WTC11 (cell line): ENCODE results near the gene C2orf80. TPM values are rescaled to one million over a fixed set of nuclear protein-coding genes. Genes with fewer than 3 reads are reported as not detected.

ENCODE experiments used
- ATAC-seq: fragments of 200-7000 bp; cut with Tn5 transposase; 2 replicates; pipeline ENCODE4 v1.10.0; 2021; ENCODE audit warnings: mild to moderate bottlenecking, moderate library complexity
- CTCF ChIA-PET: fragments of 300-600 bp; sonication (Branson Sonifier 250); formaldehyde crosslinking; loops from one replicate; lab custom pipeline; 2021; ENCODE audit warnings: antibody characterized with exemption; lab: Charles Lee
- POLR2A ChIA-PET: fragments of 350-600 bp; sonication (Branson Sonifier 250); formaldehyde crosslinking; loops from one replicate; lab custom pipeline; 2021; ENCODE audit warnings: antibody characterized with exemption; lab: Charles Lee
- DNase-seq: peaks from one replicate; pipeline ENCODE4 v3.0.0; 2021; ENCODE audit warnings: low spot score
- H3K27ac Mint-ChIP-seq: 2 replicates; pipeline ENCODE4 v1.8.0; 2021; ENCODE audit warnings: mixed read lengths
- H3K27me3 Mint-ChIP-seq: 2 replicates; pipeline ENCODE4 v1.8.0; 2021; ENCODE audit warnings: low read depth, mild to moderate bottlenecking, moderate library complexity, mixed read lengths
- H3K36me3 Mint-ChIP-seq: 2 replicates; pipeline ENCODE4 v1.8.0; 2021; ENCODE audit warnings: mixed read lengths
- H3K4me1 Mint-ChIP-seq: 2 replicates; pipeline ENCODE4 v1.8.0; 2022; ENCODE audit warnings: mixed read lengths
- H3K4me3 Mint-ChIP-seq: 2 replicates; pipeline ENCODE4 v1.8.0; 2021; ENCODE audit warnings: mild to moderate bottlenecking, moderate library complexity, mixed read lengths
- H3K9me3 Mint-ChIP-seq: 2 replicates; pipeline ENCODE4 v1.8.0; 2021; ENCODE audit warnings: mixed read lengths
- ELF4 ChIP-seq: sonication (generic); formaldehyde crosslinking; IDR thresholded peaks from 2 replicates; pipeline ENCODE4 v1.8.1; 2022; ENCODE audit warnings: low read depth, mild to moderate bottlenecking, moderate library complexity, missing genetic modification reagents
- GRHL2 ChIP-seq: fragments of 250-450 bp; sonication (Bioruptor Pico); IDR thresholded peaks from 2 replicates; pipeline ENCODE4 v1.8.0; 2022; ENCODE audit warnings: mild to moderate bottlenecking, moderate library complexity; ENCODE audit not compliant: insufficient replicate concordance, severe bottlenecking
- IRF2 ChIP-seq: sonication (generic); formaldehyde crosslinking; IDR thresholded peaks from 2 replicates; pipeline ENCODE4 v1.8.0; 2022; ENCODE audit warnings: low read depth, missing genetic modification reagents, borderline replicate concordance
- JUN ChIP-seq: sonication (generic); formaldehyde crosslinking; IDR thresholded peaks from 2 replicates; pipeline ENCODE4 v1.8.0; 2023; ENCODE audit warnings: mild to moderate bottlenecking, missing genetic modification reagents
- TP53 ChIP-seq: sonication (generic); formaldehyde crosslinking; IDR thresholded peaks from 2 replicates; pipeline ENCODE4 v1.8.1; 2023; ENCODE audit warnings: mild to moderate bottlenecking, missing genetic modification reagents
- ZNF416 ChIP-seq: fragments of 250-450 bp; sonication (Bioruptor Pico); IDR thresholded peaks from 2 replicates; pipeline ENCODE4 v1.9.0; 2021; ENCODE audit warnings: mild to moderate bottlenecking, inconsistent platforms
- ZNF423 ChIP-seq: fragments of 250-450 bp; sonication (Bioruptor Pico); IDR thresholded peaks from 2 replicates; pipeline ENCODE4 v2.1.2; 2022; ENCODE audit warnings: mild to moderate bottlenecking, moderate library complexity
- ZNF671 ChIP-seq: fragments of 250-450 bp; sonication (Bioruptor Pico); IDR thresholded peaks from 2 replicates; pipeline ENCODE4 v1.8.0; 2021; ENCODE audit warnings: mild to moderate bottlenecking
- total RNA-seq: library from RNA; stranded (reverse); gene quantifications from 3 replicates; pipeline ENCODE4 v1.2.3, GENCODE V29; 2021
- TF ChIP-seq, protein P1 (sequence below): sonication (generic); formaldehyde crosslinking; IDR thresholded peaks from 2 replicates; pipeline ENCODE4 v1.8.1; 2023; ENCODE audit warnings: mild to moderate bottlenecking, missing genetic modification reagents
- TF ChIP-seq, protein P2 (sequence below): sonication (generic); formaldehyde crosslinking; conservative IDR thresholded peaks from 2 replicates; pipeline ENCODE4 v1.8.1; 2022; ENCODE audit warnings: mild to moderate bottlenecking, missing genetic modification reagents
- TF ChIP-seq, protein P3 (sequence below): sonication (generic); formaldehyde crosslinking; IDR thresholded peaks from 2 replicates; pipeline ENCODE4 v1.8.0; 2022; ENCODE audit warnings: missing genetic modification reagents
- TF ChIP-seq, protein P4 (sequence below): sonication (generic); formaldehyde crosslinking; IDR thresholded peaks from 2 replicates; pipeline ENCODE4 v1.8.0; 2022; ENCODE audit warnings: mild to moderate bottlenecking, missing genetic modification reagents
- TF ChIP-seq, protein P5 (sequence below): fragments of 250-450 bp; sonication (Bioruptor Pico); IDR thresholded peaks from 2 replicates; pipeline ENCODE4 v1.9.0; 2021; ENCODE audit warnings: mild to moderate bottlenecking, borderline replicate concordance
- TF ChIP-seq, protein P6 (sequence below): sonication (generic); formaldehyde crosslinking; IDR thresholded peaks from 2 replicates; pipeline ENCODE4 v1.8.0; 2023; ENCODE audit warnings: mild to moderate bottlenecking, missing genetic modification reagents

C2orf80 gene
- total RNA-seq, 1 experiment from 2014 or later = 0.87 TPM

DNA sequence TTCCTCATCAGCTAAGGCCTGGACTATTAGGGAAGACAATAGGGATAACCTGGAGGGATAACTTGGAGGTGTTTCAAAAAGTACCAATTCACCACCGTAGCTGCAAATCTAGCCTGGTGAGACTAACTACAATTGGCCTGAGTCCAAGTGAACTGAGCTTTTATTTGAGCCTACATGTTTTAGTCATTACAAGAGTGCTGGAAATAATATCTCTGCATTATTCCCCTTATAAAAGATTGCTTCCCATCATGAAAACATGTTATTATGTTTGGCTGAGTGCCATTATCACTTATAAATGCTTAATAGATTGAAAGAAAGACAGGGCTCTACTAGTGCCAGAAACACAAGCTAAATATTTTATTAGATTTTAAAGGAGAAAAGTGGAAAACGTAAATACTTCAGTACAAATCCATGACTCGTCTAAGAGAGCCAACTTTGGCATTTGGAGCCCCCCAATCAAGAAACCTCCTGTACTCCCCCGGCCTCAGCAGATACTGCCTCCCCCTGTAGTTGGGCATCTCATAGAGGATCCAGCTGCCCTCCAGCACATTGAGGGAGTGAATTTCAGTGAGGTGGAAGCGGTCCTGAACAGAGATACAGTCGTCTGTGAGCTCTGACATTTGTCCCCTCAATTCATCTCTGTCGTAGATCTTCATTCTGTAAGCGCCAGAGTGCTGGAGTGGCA is 47.4 kb downstream of the C2orf80 start:
- Mint-ChIP-seq H3K27me3 (peaks cover 3% of the 10 kb centered on the region; the same call in 1 of the 2 replicates), H3K4me3 (no peak overlapping the region; the same call in 1 of the 2 replicates), H3K36me3 (peaks cover 26% of the 10 kb centered on the region), H3K27ac (peak overlapping the region; percentile 90), H3K9me3 (peaks cover 28% of the 10 kb centered on the region), H3K4me1 (peaks cover 31% of the 10 kb centered on the region)
- TF ChIP-seq JUN = no peak
- TF ChIP-seq, protein P1, sequence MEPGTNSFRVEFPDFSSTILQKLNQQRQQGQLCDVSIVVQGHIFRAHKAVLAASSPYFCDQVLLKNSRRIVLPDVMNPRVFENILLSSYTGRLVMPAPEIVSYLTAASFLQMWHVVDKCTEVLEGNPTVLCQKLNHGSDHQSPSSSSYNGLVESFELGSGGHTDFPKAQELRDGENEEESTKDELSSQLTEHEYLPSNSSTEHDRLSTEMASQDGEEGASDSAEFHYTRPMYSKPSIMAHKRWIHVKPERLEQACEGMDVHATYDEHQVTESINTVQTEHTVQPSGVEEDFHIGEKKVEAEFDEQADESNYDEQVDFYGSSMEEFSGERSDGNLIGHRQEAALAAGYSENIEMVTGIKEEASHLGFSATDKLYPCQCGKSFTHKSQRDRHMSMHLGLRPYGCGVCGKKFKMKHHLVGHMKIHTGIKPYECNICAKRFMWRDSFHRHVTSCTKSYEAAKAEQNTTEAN (CRISPR knock-in tag) = no peak
- TF ChIP-seq ZNF416 (CRISPR knock-in tag) = no peak
- TF ChIP-seq, protein P2, sequence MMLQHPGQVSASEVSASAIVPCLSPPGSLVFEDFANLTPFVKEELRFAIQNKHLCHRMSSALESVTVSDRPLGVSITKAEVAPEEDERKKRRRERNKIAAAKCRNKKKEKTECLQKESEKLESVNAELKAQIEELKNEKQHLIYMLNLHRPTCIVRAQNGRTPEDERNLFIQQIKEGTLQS = no peak
- TF ChIP-seq ELF4 = no peak
- TF ChIP-seq, protein P3, sequence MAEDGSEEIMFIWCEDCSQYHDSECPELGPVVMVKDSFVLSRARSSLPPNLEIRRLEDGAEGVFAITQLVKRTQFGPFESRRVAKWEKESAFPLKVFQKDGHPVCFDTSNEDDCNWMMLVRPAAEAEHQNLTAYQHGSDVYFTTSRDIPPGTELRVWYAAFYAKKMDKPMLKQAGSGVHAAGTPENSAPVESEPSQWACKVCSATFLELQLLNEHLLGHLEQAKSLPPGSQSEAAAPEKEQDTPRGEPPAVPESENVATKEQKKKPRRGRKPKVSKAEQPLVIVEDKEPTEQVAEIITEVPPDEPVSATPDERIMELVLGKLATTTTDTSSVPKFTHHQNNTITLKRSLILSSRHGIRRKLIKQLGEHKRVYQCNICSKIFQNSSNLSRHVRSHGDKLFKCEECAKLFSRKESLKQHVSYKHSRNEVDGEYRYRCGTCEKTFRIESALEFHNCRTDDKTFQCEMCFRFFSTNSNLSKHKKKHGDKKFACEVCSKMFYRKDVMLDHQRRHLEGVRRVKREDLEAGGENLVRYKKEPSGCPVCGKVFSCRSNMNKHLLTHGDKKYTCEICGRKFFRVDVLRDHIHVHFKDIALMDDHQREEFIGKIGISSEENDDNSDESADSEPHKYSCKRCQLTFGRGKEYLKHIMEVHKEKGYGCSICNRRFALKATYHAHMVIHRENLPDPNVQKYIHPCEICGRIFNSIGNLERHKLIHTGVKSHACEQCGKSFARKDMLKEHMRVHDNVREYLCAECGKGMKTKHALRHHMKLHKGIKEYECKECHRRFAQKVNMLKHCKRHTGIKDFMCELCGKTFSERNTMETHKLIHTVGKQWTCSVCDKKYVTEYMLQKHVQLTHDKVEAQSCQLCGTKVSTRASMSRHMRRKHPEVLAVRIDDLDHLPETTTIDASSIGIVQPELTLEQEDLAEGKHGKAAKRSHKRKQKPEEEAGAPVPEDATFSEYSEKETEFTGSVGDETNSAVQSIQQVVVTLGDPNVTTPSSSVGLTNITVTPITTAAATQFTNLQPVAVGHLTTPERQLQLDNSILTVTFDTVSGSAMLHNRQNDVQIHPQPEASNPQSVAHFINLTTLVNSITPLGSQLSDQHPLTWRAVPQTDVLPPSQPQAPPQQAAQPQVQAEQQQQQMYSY (CRISPR knock-in tag) = no peak
- TF ChIP-seq, protein P4, sequence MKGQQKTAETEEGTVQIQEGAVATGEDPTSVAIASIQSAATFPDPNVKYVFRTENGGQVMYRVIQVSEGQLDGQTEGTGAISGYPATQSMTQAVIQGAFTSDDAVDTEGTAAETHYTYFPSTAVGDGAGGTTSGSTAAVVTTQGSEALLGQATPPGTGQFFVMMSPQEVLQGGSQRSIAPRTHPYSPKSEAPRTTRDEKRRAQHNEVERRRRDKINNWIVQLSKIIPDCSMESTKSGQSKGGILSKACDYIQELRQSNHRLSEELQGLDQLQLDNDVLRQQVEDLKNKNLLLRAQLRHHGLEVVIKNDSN (CRISPR knock-in tag) = no peak
- TF ChIP-seq ZNF423 = no peak
- no peak for TF ChIP-seq GRHL2
- TF ChIP-seq, protein P5, sequence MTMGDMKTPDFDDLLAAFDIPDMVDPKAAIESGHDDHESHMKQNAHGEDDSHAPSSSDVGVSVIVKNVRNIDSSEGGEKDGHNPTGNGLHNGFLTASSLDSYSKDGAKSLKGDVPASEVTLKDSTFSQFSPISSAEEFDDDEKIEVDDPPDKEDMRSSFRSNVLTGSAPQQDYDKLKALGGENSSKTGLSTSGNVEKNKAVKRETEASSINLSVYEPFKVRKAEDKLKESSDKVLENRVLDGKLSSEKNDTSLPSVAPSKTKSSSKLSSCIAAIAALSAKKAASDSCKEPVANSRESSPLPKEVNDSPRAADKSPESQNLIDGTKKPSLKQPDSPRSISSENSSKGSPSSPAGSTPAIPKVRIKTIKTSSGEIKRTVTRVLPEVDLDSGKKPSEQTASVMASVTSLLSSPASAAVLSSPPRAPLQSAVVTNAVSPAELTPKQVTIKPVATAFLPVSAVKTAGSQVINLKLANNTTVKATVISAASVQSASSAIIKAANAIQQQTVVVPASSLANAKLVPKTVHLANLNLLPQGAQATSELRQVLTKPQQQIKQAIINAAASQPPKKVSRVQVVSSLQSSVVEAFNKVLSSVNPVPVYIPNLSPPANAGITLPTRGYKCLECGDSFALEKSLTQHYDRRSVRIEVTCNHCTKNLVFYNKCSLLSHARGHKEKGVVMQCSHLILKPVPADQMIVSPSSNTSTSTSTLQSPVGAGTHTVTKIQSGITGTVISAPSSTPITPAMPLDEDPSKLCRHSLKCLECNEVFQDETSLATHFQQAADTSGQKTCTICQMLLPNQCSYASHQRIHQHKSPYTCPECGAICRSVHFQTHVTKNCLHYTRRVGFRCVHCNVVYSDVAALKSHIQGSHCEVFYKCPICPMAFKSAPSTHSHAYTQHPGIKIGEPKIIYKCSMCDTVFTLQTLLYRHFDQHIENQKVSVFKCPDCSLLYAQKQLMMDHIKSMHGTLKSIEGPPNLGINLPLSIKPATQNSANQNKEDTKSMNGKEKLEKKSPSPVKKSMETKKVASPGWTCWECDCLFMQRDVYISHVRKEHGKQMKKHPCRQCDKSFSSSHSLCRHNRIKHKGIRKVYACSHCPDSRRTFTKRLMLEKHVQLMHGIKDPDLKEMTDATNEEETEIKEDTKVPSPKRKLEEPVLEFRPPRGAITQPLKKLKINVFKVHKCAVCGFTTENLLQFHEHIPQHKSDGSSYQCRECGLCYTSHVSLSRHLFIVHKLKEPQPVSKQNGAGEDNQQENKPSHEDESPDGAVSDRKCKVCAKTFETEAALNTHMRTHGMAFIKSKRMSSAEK (CRISPR knock-in tag) = no peak
- TF ChIP-seq, protein P6, sequence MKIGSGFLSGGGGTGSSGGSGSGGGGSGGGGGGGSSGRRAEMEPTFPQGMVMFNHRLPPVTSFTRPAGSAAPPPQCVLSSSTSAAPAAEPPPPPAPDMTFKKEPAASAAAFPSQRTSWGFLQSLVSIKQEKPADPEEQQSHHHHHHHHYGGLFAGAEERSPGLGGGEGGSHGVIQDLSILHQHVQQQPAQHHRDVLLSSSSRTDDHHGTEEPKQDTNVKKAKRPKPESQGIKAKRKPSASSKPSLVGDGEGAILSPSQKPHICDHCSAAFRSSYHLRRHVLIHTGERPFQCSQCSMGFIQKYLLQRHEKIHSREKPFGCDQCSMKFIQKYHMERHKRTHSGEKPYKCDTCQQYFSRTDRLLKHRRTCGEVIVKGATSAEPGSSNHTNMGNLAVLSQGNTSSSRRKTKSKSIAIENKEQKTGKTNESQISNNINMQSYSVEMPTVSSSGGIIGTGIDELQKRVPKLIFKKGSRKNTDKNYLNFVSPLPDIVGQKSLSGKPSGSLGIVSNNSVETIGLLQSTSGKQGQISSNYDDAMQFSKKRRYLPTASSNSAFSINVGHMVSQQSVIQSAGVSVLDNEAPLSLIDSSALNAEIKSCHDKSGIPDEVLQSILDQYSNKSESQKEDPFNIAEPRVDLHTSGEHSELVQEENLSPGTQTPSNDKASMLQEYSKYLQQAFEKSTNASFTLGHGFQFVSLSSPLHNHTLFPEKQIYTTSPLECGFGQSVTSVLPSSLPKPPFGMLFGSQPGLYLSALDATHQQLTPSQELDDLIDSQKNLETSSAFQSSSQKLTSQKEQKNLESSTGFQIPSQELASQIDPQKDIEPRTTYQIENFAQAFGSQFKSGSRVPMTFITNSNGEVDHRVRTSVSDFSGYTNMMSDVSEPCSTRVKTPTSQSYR (CRISPR knock-in tag) = no peak
- no peak for TF ChIP-seq ZNF671
- no peak for TF ChIP-seq TP53
- no peak for TF ChIP-seq IRF2 (CRISPR knock-in tag)
- no peak; the same call in 1 of the 2 replicates for ATAC-seq
- DNase-seq = no peak
- CTCF ChIA-PET = interaction anchor here (0.7 to 2.7 kb wide), 5 partner anchors 18 to 112 kb away, joined by 3 to 12 read pairs (median 6); partner anchors contain the start of genes CRYGD and IDH1
- POLR2A ChIA-PET = no interaction called here
